ENCODE data around the gene GNG4. TPM values are rescaled to one million over a fixed set of nuclear protein-coding genes. Genes with fewer than 3 reads are reported as not detected.

Gene GNG4
- total and polyA plus RNA-seq, 2 donors (not counting 1 experiment from before 2014, with no cell fraction given), result 0.52 TPM; not detected in 1

- Histone ChIP-seq H4K20me1 (ENCODE audit: control insufficient read depth, insufficient read depth, low read length, poor library complexity, severe bottlenecking) (no peaks in the 10 kb centered on the region), H2AFZ (ENCODE audit: insufficient read depth, low read depth, low read length, poor library complexity, severe bottlenecking) (peak overlapping the region; percentile 99), H3K27me3 (replicated peaks in 1 of 4; ENCODE audit: control extremely low read depth in 1 of 4, control insufficient read depth in 3 of 4, insufficient read depth in 4 of 4, low read length in 3 of 4) (no peaks in the 10 kb centered on the region), H3K9ac (ENCODE audit: low read length) (peak overlapping the region; percentile 90), H3K4me3 (ENCODE audit: control extremely low read depth in 1 of 5, extremely low read depth in 1 of 5, insufficient read depth in 1 of 5, low read depth in 2 of 5, low read length in 4 of 5) (peak overlapping the region; percentile 41 to 97 (median 93)), H3K4me2 (replicated peaks; ENCODE audit: low read depth, low read length, poor library complexity, severe bottlenecking) (peak overlapping the region; percentile 90), H3K9me3 (ENCODE audit: control extremely low read depth in 1 of 3, control insufficient read depth in 2 of 3, insufficient read depth in 1 of 3, low read length in 2 of 3) (no peaks in the 10 kb centered on the region), H3K4me1 (ENCODE audit: control insufficient read depth in 2 of 2, insufficient read depth in 2 of 2, low read length in 2 of 2) (peaks cover 7 to 12% of the 10 kb centered on the region in 2 donors), H3K36me3 (replicated peaks in 1 of 2; ENCODE audit: control extremely low read depth in 1 of 2, control insufficient read depth in 1 of 2, extremely low read depth in 1 of 2, insufficient read depth in 2 of 2, low read length in 1 of 2) (no peaks in the 10 kb centered on the region), H3K27ac (ENCODE audit: low read length in 2 of 2) (peak overlapping the region; percentile 23 to 92), H3K79me2 (ENCODE audit: control insufficient read depth, insufficient read depth, low read length) (peaks cover 24% of the 10 kb centered on the region)
- Mint-ChIP-seq H3K4me3 (peak overlapping the region; percentile 99), H3K27me3 (no peaks in the 10 kb centered on the region), H3K4me1 (peaks cover 24% of the 10 kb centered on the region), H3K27ac (peak overlapping the region; percentile 93), H3K9me3 (ENCODE audit: insufficient read depth) (no peaks in the 10 kb centered on the region)
- WGBS (ENCODE audit: insufficient coverage), result under 1% methylated on average over 46 of the region's 49 CpGs
- peak; percentile 77 for DNase-seq
- CTCF ChIA-PET, result interaction anchor here (0.5 to 3.2 kb wide), 14 partner anchors 9 to 1025 kb away, joined by 3 to 20 read pairs (median 4); no protein-coding TSS in a partner anchor
- intact Hi-C loops (cut with micrococcal nuclease), result loop anchor here (1.0 to 10.0 kb wide), 12 partner anchors 10 to 1291 kb away; partner anchors contain the start of genes ARID4B, COA6, GGPS1 and HEATR1
- no peak for ATAC-seq (ENCODE audit: low read depth)
- TF ChIP-seq CTCF (IDR thresholded peaks at IDR 0.05) (no peak), EZH2 (IDR thresholded peaks at IDR 0.05; ENCODE audit: borderline replicate concordance, insufficient read depth, low read depth, low read length, poor library complexity, severe bottlenecking) (no peak)
- POLR2A ChIA-PET, result interaction anchor here (0.5 to 1.0 kb wide), 3 partner anchors 343 to 1095 kb away, joined by 3 to 6 read pairs (median 3); partner anchors contain the start of gene RBM34
These were observed 146.0 kb downstream of the GNG4 start for GRCh38 chr1:235503403-235504121.

Measured in B cell (primary cell).